D721Med (cell line): ENCODE results near the gene FAM76B.

Experiments used
- DNase-seq: peaks from one replicate; pipeline ENCODE4 v3.0.0; 2011; ENCODE audit warnings: low spot score; ENCODE audit not compliant: insufficient read length
- FAIRE-seq: peaks from 2 replicates; lab custom pipeline; 2011; peaks lifted over from hg19 to GRCh38; lab: Jason Lieb, UNC
- CTCF ChIP-seq: IDR thresholded peaks from 2 replicates; pipeline ENCODE4 v1.5.1; 2012; ENCODE audit warnings: mild to moderate bottlenecking, control low read depth; ENCODE audit not compliant: insufficient read depth; ENCODE audit errors: missing control alignments

Gene FAM76B

GRCh38 chr11:95725196-95725595, 64.4 kb downstream of the FAM76B start:
- DNase-seq (no peak), FAIRE-seq (no peak)
- TF ChIP-seq CTCF, result no peak

GRCh38 chr11:95723361-95723942, 66.1 kb downstream of the FAM76B start:
- TF ChIP-seq CTCF, result no peak
- FAIRE-seq (no peak), DNase-seq (no peak)

- no peak for FAIRE-seq
- no peak for DNase-seq
- no peak for TF ChIP-seq CTCF
These were observed 69.4 kb downstream of the FAM76B start for GRCh38 chr11:95720195-95720594.
